ENCODE data around the gene NLRP3. TPM values are rescaled to one million over a fixed set of nuclear protein-coding genes. Genes with fewer than 3 reads are reported as not detected.

The NLRP3 gene
- not detected in 2 replicates for total RNA-seq

DNA sequence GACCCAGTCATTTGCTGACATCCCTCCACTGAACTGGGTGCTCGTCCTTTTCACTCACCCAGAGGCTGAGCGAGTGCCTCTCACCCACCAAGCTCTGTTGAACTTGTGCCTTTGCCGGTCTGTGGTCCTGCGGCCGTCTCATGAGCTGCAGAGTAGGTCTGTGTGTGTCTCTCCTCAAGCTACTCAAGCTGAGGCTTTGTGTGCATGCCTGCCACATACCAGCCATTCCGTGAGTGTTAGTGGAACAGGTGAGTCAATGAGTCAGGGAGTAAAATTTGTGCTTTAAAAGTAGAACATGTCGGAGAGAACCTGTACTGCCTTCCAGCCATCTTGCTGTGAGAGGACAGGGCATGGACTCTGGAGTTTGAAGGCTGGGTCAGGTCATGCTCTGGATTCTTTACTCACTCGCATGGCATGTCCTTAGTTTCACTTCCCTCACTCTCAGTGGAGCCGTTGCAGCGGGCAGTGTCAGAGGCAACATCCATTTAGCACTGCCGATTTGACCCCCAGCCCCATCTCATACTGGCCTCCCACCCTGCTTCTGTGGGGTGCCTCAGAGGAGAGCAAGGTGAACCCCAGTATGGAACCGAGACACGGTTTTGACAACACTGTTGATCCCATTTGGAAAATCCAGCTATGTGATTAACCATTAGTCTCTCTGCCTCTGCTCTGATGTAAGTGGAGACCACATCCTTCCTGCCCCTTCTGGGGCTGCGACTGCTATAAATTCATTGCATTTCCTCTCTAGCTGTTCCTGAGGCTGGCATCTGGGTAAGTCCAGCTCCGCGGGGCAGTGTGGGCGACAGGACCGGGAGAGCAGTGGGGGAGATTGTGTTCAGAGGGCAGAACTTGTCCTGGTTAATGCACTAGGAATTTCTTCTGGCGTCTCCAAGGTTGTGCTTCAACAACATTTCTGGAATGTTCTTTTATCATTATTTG lies at the start of gene NLRP3:
Gene NLRP3 (plus strand): TSS at position 751 of the 939 bp plus-strand sequence. CDS start 2,628 bp downstream, outside the sequence.

Other genes with a start within 250 kb of the NLRP3 start
- gene ZNF124, start 244.2 kb upstream of the NLRP3 start, total RNA-seq, result 8.0 and 11.3 TPM in 2 replicates
- not detected in 2 replicates for gene VN1R5, start 160.1 kb upstream of the NLRP3 start, total RNA-seq
- 34.6 and 43.9 TPM in 2 replicates for gene ZNF496, start 84.3 kb upstream of the NLRP3 start, total RNA-seq
- gene OR2B11, start 41.9 kb downstream of the NLRP3 start, total RNA-seq, result not detected in 2 replicates
- gene OR2C3, start 120.3 kb downstream of the NLRP3 start, total RNA-seq, result not detected in 2 replicates
- not detected in 2 replicates for gene GCSAML, start 133.0 kb downstream of the NLRP3 start, total RNA-seq
- not detected in 2 replicates for gene OR2G2, start 172.2 kb downstream of the NLRP3 start, total RNA-seq
- gene OR2G3, start 189.4 kb downstream of the NLRP3 start, total RNA-seq, result not detected in 2 replicates